Measurements from ENCODE around the gene COL5A1.

The COL5A1 gene

DNA sequence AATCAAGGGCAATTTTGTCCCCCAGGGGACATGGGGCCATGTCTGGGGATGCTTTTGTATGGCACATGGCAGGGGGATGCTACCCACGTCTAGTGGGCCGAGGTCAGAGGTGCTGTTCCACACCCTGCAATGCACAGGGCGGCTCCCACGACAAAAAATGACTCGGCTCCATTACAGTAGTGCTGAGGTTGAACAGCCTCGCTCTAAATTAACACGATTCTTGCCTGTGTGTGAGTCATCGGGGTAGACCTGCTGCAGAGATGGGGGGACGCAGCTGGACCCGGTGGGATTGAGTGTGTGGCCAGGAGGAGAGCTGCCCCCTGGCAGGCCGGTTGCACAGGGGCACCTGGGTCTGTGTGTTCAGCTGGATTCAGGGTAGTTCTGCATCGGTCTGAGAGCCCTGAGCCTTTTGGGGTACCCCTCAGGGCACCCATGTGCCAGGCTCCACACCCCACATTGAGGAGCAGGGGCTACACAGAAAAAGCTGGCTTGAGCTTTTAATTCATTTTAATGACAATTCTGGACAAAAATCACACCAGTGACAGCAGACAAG, 20.0 kb upstream of the COL5A1 start:
- DNase-seq (ENCODE audit: low read depth): no peak
- TF ChIP-seq, protein P1, sequence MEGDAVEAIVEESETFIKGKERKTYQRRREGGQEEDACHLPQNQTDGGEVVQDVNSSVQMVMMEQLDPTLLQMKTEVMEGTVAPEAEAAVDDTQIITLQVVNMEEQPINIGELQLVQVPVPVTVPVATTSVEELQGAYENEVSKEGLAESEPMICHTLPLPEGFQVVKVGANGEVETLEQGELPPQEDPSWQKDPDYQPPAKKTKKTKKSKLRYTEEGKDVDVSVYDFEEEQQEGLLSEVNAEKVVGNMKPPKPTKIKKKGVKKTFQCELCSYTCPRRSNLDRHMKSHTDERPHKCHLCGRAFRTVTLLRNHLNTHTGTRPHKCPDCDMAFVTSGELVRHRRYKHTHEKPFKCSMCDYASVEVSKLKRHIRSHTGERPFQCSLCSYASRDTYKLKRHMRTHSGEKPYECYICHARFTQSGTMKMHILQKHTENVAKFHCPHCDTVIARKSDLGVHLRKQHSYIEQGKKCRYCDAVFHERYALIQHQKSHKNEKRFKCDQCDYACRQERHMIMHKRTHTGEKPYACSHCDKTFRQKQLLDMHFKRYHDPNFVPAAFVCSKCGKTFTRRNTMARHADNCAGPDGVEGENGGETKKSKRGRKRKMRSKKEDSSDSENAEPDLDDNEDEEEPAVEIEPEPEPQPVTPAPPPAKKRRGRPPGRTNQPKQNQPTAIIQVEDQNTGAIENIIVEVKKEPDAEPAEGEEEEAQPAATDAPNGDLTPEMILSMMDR (conservative IDR thresholded peaks at IDR 0.05; ENCODE audit: control insufficient read depth, insufficient read depth, low read depth, low read length): no peak
- no peak overlapping the region for H3K4me3 ChIP-seq (ENCODE audit: control insufficient read depth, low read depth, low read length)

DNA sequence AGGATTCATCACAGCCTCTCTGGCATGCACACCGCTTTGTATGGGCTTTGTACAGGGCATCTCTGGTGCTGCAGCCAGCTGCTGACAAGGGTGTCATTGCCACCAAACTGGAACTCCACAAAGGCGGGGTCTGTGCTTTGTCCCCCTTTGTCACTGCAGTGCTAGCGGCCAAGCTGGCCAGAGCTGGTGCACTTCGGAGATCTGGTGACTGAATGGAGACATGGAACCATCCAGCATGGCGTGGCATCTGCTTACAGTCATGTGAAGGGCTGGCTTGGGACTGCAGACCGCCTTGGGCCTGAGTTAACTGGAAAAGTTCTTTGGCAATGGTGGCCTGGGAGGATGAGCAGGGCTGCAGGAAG, 18.7 kb upstream of the COL5A1 start:
- DNase-seq (ENCODE audit: low read depth): no peak
- TF ChIP-seq, protein P1 (conservative IDR thresholded peaks at IDR 0.05; ENCODE audit: control insufficient read depth, insufficient read depth, low read depth, low read length): no peak
- no peak overlapping the region for H3K4me3 ChIP-seq (ENCODE audit: control insufficient read depth, low read depth, low read length)

DNA sequence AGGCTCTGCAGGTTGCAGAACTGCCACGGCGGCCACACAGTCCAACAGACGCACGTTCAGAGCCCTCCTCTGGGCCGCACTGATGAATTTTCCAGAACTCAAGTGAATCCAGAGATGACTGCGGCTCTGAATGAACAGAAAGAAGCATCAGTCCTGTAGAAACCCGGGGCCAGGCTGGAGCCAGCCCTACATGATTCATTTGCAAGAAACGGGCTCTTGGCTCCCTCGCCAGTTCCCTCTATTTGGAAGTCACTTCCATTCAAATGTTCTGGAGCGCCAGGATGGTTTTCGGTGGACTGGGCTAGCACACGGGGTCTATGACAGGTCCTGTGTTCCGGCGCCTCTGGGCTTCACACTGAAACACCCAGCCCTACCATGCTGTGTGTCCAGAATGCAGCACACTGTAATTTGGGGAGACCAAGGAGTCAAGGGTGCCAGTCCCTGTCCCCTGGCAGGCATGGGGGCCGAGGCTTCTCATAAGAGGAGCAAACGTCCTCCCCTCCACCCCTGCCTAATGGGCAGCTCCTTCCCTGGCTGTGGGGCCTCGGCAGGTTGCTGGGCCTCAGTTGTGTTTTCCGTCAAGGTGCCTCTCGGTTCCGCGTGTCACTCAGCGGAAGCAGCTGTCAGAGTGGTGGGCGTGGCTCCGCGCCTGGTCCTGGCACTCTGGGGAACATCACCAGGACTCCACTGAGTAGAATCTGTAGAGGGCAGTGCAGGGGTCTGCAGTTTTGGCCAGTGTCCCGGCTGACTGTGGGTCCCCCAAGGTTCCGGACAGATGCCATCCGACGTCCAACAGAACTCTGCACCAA, 18.1 kb upstream of the COL5A1 start:
- TF ChIP-seq, protein P1 (conservative IDR thresholded peaks at IDR 0.05; ENCODE audit: control insufficient read depth, insufficient read depth, low read depth, low read length): no peak
- H3K4me3 ChIP-seq (ENCODE audit: control insufficient read depth, low read depth, low read length): no peak overlapping the region
- peak; percentile 43 for DNase-seq (ENCODE audit: low read depth)

DNA sequence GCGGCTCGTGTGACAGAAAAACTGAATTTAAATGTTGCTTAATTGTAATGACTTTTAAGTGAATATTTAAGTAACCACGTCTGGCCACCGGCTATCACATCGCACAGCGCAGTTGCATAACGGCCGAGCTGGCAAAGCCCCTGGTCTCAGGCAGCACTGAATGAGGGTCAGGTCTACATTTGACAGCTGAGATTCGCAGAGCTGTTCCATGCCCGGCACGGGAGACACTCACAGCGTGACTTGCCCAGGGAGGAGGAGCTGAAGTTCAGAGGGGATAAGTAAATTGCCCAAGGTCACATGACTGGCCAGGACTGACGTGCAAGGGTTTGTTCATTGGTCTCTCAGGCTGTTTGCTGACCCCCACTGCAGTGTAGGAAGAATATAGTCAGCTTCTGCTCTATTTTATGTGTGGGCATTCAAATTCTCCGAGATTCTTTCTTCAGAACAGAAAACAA, 17.4 kb upstream of the COL5A1 start:
- DNase-seq (ENCODE audit: low read depth): peak; percentile 48
- no peak overlapping the region for H3K4me3 ChIP-seq (ENCODE audit: control insufficient read depth, low read depth, low read length)

DNA sequence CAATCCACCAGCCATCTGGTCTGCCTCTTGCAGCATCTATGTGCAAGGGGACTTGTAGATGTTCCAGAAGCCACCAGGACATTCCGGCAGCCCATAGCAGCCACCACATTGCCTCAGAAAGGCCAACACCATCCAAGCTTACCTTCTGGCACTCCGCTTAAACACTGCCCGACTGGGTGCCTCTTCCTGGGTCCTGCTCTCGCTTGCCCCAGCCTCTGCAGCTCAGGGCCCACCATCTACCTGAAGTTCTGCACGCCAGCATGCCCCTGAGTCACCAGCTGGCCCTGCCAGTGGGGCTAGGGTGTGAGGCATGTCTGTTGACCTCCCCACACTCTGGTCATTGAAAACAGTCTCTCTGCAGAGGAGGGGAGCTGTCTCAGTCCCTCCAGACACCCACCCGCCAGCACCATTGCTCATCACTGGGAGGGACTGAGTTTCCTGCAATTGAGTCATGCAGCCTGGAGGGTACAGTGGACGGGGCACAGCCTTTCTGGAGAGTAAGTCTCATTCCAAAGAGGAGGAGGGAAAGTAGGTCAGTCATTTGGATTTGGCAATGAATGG, 16.9 kb upstream of the COL5A1 start:
- DNase-seq (ENCODE audit: low read depth): peak; percentile 86
- TF ChIP-seq, protein P1 (conservative IDR thresholded peaks at IDR 0.05; ENCODE audit: control insufficient read depth, insufficient read depth, low read depth, low read length): no peak
- no peak overlapping the region for H3K4me3 ChIP-seq (ENCODE audit: control insufficient read depth, low read depth, low read length)

More for the DNA sequence above, 17.4 kb upstream of the COL5A1 start:
- TF ChIP-seq, protein P1 (conservative IDR thresholded peaks at IDR 0.05; ENCODE audit: control insufficient read depth, insufficient read depth, low read depth, low read length): no peak

DNA sequence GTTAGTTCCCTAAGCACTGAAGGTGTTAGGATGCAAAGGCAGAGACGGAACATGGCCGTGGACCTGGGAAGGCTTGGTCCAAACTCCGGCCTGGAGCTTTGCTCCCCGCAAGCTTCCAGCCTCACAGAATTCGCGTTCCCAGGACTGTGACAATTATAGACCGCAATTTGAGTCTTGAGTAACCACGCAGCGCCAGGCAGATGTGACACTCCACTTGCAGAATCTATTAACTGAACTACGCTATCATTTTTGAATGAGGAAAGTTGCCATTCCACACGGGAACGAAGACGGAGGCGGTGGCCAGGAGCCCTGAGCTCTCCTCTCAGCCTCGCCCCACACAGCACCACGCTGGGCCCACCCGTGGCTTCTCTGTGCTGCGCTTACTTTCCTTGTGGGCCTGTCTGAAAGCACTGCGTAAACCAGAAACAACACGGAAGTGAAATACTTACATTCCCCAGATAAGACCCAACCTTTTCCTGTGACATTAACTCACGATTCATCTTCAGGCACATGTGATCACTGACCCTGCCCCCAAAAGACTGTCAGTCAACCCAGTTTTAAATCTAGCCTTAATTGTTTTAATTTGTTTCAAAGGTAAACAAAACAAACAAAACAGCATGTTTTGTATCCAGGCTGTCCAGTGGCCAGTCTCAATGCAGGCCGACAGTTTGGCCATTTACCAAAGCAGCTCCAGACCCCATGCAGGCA, 16.1 kb upstream of the COL5A1 start:
- TF ChIP-seq, protein P1 (conservative IDR thresholded peaks at IDR 0.05; ENCODE audit: control insufficient read depth, insufficient read depth, low read depth, low read length): no peak
- no peak for DNase-seq (ENCODE audit: low read depth)
- H3K4me3 ChIP-seq (ENCODE audit: control insufficient read depth, low read depth, low read length): no peak overlapping the region
